GM12878 (cell line): ENCODE results near the gene TNFRSF8.

Source experiments
- ESRRA ChIP-seq: IDR thresholded peaks from 2 replicates; pipeline ENCODE4 v1.6.1; 2012; ENCODE audit warnings: mild to moderate bottlenecking, low read length, improper control_type of control experiment
- POLR2A ChIP-seq: IDR thresholded peaks from 2 replicates; pipeline ENCODE4 v1.6.1; 2011; ENCODE audit warnings: low read depth, mild to moderate bottlenecking, low read length
- POLR2AphosphoS2 ChIP-seq: IDR thresholded peaks from 2 replicates; pipeline ENCODE4 v1.6.1; 2011; ENCODE audit warnings: low read depth, mild to moderate bottlenecking, low read length, improper control_type of control experiment, moderate library complexity
- SUZ12 ChIP-seq: fragments of 200-600 bp; sonication (generic); IDR thresholded peaks from one replicate; pipeline ENCODE4 v1.6.1; 2018; ENCODE audit warnings: antibody characterized with exemption, mild to moderate bottlenecking; ENCODE audit not compliant: unreplicated experiment
- ZNF24 ChIP-seq: fragments of 450-650 bp; IDR thresholded peaks from 2 replicates; pipeline ENCODE4 v1.6.1; 2017; ENCODE audit warnings: antibody characterized with exemption, mild to moderate bottlenecking
- TF ChIP-seq, protein P1 (sequence below): fragments of 450-650 bp; IDR thresholded peaks from 2 replicates; pipeline ENCODE4 v1.6.1; 2016; ENCODE audit warnings: mild to moderate bottlenecking
- TF ChIP-seq, protein P2 (sequence below), 3 experiments: IDR thresholded peaks in 2 of 3; conservative IDR thresholded peaks in 1 of 3; 2 replicates each; pipeline ENCODE4 v1.5.1; 2011; ENCODE audit warnings: low read depth in 3 of 3, low read length in 3 of 3, mild to moderate bottlenecking in 3 of 3, control low read depth in 2 of 3, moderate library complexity in 2 of 3, inconsistent platforms in 1 of 3, mixed read lengths in 1 of 3; ENCODE audit not compliant: control insufficient read depth in 2 of 3, insufficient read depth in 1 of 3; ENCODE audit errors: extremely low read depth in 1 of 3
- TF ChIP-seq, protein P3 (sequence below): IDR thresholded peaks from 2 replicates; pipeline ENCODE4 v1.6.1; 2012; ENCODE audit warnings: low read depth, low read length, improper control_type of control experiment
- TF ChIP-seq, protein P4 (sequence below): IDR thresholded peaks from 2 replicates; pipeline ENCODE4 v1.6.1; 2012; ENCODE audit warnings: mild to moderate bottlenecking, low read depth, low read length
- TF ChIP-seq, protein P5 (sequence below): IDR thresholded peaks from 2 replicates; pipeline ENCODE4 v1.6.1; 2012; ENCODE audit warnings: low read length, inconsistent platforms
- TF ChIP-seq, protein P6 (sequence below): IDR thresholded peaks from 2 replicates; pipeline ENCODE4 v1.6.1; 2011; ENCODE audit warnings: mild to moderate bottlenecking, low read depth, low read length, moderate library complexity; ENCODE audit not compliant: insufficient replicate concordance

DNA sequence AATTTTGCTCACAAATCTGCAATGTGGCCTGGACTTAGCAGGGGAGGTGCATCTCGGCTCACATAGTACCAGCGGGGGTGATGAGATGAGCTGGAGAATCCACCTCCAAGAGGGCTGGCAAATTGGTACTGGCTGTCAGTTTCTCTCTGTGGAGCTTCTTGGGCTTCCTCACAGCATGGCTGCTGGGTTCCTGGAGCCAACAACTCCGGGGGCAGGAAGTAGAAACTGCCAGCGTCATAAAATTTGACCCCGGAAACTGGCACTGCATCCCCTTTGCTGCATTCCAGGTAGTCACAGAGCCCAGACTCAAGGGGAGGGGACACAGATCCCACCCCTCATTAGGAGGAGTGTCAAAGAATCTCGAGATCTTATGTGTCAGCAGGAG is 86.7 kb downstream of the TNFRSF8 start:
- TF ChIP-seq, protein P1, sequence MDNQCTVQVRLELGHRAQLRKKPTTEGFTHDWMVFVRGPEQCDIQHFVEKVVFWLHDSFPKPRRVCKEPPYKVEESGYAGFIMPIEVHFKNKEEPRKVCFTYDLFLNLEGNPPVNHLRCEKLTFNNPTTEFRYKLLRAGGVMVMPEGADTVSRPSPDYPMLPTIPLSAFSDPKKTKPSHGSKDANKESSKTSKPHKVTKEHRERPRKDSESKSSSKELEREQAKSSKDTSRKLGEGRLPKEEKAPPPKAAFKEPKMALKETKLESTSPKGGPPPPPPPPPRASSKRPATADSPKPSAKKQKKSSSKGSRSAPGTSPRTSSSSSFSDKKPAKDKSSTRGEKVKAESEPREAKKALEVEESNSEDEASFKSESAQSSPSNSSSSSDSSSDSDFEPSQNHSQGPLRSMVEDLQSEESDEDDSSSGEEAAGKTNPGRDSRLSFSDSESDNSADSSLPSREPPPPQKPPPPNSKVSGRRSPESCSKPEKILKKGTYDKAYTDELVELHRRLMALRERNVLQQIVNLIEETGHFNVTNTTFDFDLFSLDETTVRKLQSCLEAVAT = no peak
- TF ChIP-seq, protein P2, sequence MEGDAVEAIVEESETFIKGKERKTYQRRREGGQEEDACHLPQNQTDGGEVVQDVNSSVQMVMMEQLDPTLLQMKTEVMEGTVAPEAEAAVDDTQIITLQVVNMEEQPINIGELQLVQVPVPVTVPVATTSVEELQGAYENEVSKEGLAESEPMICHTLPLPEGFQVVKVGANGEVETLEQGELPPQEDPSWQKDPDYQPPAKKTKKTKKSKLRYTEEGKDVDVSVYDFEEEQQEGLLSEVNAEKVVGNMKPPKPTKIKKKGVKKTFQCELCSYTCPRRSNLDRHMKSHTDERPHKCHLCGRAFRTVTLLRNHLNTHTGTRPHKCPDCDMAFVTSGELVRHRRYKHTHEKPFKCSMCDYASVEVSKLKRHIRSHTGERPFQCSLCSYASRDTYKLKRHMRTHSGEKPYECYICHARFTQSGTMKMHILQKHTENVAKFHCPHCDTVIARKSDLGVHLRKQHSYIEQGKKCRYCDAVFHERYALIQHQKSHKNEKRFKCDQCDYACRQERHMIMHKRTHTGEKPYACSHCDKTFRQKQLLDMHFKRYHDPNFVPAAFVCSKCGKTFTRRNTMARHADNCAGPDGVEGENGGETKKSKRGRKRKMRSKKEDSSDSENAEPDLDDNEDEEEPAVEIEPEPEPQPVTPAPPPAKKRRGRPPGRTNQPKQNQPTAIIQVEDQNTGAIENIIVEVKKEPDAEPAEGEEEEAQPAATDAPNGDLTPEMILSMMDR (IDR thresholded peaks at IDR 0.05 in 2 of 3, conservative IDR thresholded peaks at IDR 0.05 in 1 of 3; ENCODE audit: control insufficient read depth in 2 of 3, extremely low read depth in 1 of 3, insufficient read depth in 1 of 3, low read depth in 3 of 3, low read length in 3 of 3) = no peak
- TF ChIP-seq POLR2A = no peak
- no peak for TF ChIP-seq SUZ12
- TF ChIP-seq ESRRA = no peak
- TF ChIP-seq, protein P3, sequence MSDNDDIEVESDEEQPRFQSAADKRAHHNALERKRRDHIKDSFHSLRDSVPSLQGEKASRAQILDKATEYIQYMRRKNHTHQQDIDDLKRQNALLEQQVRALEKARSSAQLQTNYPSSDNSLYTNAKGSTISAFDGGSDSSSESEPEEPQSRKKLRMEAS = no peak
- TF ChIP-seq, protein P4, sequence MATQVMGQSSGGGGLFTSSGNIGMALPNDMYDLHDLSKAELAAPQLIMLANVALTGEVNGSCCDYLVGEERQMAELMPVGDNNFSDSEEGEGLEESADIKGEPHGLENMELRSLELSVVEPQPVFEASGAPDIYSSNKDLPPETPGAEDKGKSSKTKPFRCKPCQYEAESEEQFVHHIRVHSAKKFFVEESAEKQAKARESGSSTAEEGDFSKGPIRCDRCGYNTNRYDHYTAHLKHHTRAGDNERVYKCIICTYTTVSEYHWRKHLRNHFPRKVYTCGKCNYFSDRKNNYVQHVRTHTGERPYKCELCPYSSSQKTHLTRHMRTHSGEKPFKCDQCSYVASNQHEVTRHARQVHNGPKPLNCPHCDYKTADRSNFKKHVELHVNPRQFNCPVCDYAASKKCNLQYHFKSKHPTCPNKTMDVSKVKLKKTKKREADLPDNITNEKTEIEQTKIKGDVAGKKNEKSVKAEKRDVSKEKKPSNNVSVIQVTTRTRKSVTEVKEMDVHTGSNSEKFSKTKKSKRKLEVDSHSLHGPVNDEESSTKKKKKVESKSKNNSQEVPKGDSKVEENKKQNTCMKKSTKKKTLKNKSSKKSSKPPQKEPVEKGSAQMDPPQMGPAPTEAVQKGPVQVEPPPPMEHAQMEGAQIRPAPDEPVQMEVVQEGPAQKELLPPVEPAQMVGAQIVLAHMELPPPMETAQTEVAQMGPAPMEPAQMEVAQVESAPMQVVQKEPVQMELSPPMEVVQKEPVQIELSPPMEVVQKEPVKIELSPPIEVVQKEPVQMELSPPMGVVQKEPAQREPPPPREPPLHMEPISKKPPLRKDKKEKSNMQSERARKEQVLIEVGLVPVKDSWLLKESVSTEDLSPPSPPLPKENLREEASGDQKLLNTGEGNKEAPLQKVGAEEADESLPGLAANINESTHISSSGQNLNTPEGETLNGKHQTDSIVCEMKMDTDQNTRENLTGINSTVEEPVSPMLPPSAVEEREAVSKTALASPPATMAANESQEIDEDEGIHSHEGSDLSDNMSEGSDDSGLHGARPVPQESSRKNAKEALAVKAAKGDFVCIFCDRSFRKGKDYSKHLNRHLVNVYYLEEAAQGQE = no peak
- TF ChIP-seq, protein P5, sequence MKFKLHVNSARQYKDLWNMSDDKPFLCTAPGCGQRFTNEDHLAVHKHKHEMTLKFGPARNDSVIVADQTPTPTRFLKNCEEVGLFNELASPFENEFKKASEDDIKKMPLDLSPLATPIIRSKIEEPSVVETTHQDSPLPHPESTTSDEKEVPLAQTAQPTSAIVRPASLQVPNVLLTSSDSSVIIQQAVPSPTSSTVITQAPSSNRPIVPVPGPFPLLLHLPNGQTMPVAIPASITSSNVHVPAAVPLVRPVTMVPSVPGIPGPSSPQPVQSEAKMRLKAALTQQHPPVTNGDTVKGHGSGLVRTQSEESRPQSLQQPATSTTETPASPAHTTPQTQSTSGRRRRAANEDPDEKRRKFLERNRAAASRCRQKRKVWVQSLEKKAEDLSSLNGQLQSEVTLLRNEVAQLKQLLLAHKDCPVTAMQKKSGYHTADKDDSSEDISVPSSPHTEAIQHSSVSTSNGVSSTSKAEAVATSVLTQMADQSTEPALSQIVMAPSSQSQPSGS = no peak
- no peak for TF ChIP-seq POLR2AphosphoS2
- TF ChIP-seq ZNF24 = no peak
- TF ChIP-seq, protein P6, sequence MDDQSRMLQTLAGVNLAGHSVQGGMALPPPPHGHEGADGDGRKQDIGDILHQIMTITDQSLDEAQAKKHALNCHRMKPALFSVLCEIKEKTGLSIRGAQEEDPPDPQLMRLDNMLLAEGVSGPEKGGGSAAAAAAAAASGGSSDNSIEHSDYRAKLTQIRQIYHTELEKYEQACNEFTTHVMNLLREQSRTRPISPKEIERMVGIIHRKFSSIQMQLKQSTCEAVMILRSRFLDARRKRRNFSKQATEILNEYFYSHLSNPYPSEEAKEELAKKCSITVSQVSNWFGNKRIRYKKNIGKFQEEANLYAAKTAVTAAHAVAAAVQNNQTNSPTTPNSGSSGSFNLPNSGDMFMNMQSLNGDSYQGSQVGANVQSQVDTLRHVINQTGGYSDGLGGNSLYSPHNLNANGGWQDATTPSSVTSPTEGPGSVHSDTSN = no peak
